ENCODE data around the gene MAPRE3. TPM values are rescaled to one million over a fixed set of nuclear protein-coding genes. Genes with fewer than 3 reads are reported as not detected.

MAPRE3 gene
- total and polyA plus RNA-seq, 2 donors (not counting 3 experiments of a cell fraction or from before 2014, with no cell fraction given), result 4.4 to 6.1 TPM

DNA sequence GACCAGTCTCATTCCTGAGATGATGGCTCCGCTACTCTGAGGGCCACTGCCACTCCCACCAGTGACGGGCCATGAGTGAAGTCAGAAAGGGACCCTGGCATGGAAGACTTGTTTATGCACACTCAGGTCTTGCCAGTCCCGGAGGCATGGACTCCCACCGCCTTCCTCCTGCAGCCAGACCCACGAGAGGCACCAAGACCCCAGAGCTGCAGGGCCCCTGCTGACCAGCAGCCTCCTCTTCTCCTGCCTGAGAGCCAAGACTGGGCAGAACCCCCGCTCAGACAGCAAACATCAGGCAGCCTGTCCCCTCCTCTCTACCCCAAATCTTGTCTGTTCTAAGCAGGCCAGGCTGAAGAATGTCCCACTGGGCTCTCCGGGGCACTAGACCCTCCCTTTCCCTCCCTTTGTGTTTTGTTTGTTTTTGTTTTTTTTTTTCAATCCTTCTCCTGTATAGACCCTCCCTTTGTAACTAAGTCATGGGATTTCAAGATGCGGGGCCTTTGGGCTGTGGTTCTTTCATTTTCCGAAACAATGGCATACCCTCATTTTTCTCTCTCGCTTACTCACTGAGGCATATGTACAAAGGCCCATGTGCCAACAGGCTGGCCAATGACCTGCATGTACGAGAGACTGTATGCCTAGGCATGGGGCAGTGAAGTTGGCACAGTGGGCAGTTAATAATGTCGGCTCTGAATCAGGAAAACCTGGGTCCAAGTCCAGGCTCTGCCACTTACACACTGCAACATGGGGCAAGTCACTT is 24.3 kb upstream of the MAPRE3 start:
- POLR2A ChIA-PET, result no interaction called here
- no peak for TF ChIP-seq GATA2 (IDR thresholded peaks at IDR 0.05; ENCODE audit: insufficient read depth, insufficient read length, low read depth, low read length)
- DNase-seq (ENCODE audit: low read depth, low spot score) (no peak), FAIRE-seq (no peak)
- Histone ChIP-seq H3K9me1 (replicated peaks; ENCODE audit: control insufficient read depth, extremely low read depth, insufficient read depth, low read length) (no peaks in the 10 kb centered on the region), H4K20me1 (replicated peaks; ENCODE audit: control insufficient read depth, extremely low read depth, insufficient read depth, low read length) (no peaks in the 10 kb centered on the region), H3K4me3 (replicated peaks in 1 of 3; ENCODE audit: insufficient read depth in 1 of 3, low read depth in 1 of 3, low read length in 3 of 3) (no peak overlapping the region), H3K9ac (replicated peaks; ENCODE audit: extremely low read depth, insufficient read depth, low read length) (no peak overlapping the region), H3K4me1 (ENCODE audit: control insufficient read depth, extremely low read depth, insufficient read depth, low read length) (no peaks in the 10 kb centered on the region), H3K4me2 (ENCODE audit: insufficient read depth, low read length) (no peak overlapping the region), H3K9me3 (replicated peaks; ENCODE audit: control insufficient read depth, insufficient read depth, low read length) (no peaks in the 10 kb centered on the region), H3K27me3 (ENCODE audit: control insufficient read depth in 2 of 2, insufficient read depth in 2 of 2, low read length in 2 of 2) (peaks cover 2 to 3% of the 10 kb centered on the region in 2 experiments), H3K79me2 (ENCODE audit: control insufficient read depth, insufficient read depth, low read length) (no peaks in the 10 kb centered on the region), H3K36me3 (ENCODE audit: control insufficient read depth in 2 of 2, extremely low read depth in 1 of 2, insufficient read depth in 2 of 2, low read length in 2 of 2) (no peaks in the 10 kb centered on the region), H2AFZ (ENCODE audit: low read depth, low read length) (no peak overlapping the region), H3K27ac (ENCODE audit: insufficient read depth, low read depth, low read length) (no peak overlapping the region)
- dilution Hi-C loops (cut with MboI; ENCODE audit: extremely low pct_ligation_motif_present, low sequenced_read_pairs), result no loop called here
- intact Hi-C loops (cut with micrococcal nuclease), result no loop called here
- CTCF ChIA-PET, result interaction anchor here (0.6 kb wide), 1 partner anchor 100 kb away, joined by 3 read pairs; no protein-coding TSS in a partner anchor
- BruUV-seq (replicated peaks), result no TSS peak

DNA sequence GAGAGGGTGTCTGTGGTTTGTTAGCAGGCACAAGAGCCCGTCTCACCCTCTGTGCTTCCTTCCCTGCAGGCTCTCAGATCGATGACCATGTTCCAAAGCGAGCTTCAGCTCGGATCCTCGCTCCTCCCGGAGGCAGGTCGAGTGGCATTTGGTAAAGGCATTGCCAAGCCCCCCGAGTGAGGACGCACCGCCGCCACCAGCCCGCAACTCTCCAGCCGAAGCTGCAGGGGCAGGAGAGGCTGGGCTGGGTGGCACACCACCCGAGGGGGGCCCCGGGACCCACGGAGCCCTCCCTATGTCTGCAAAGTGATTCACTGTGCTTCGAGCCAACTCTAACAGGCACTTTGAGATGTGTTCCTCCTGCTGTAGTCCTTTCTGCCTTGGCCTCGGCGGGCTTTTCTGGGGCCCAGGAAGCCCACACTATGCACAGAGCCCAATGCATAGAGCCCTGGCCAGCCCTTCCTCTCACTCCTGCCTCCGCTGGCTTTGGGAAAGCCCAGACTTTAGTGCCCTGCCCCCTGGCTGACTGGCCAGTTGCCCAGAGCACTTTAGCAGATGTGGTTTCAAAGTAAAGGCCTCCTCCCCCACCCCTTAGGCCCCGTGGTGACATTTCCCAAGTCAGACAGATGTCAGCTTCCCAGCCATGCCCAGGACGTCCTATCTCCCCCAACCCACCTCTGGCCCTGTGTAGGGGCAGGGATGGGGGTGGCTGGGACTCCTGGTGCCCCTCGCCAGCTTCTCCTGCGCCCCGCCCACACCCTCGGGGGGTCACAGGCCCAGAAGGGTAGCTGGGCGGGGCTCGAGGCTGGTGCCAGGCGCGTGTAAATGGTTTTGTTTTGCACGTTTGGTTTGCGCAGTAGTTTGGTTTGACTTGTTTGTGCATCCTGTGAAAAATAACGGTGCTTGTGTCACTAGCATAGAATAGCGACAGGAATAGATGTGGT is 23.3 kb upstream of the MAPRE3 start:
- ChIA-PET CTCF (interaction anchor here (0.6 kb wide), 2 partner anchors 15 to 101 kb away, joined by 3 read pairs; no protein-coding TSS in a partner anchor), POLR2A (no interaction called here)
- H3K36me3 ChIP-seq (ENCODE audit: control insufficient read depth in 2 of 2, extremely low read depth in 1 of 2, insufficient read depth in 2 of 2, low read length in 2 of 2), result no peaks in the 10 kb centered on the region
- intact Hi-C loops (cut with micrococcal nuclease) (no loop called here), dilution Hi-C loops (cut with MboI; ENCODE audit: extremely low pct_ligation_motif_present, low sequenced_read_pairs) (no loop called here)
- FAIRE-seq, result no peak
- no peak for DNase-seq (ENCODE audit: low read depth, low spot score)
- H4K20me1 ChIP-seq (replicated peaks; ENCODE audit: control insufficient read depth, extremely low read depth, insufficient read depth, low read length), result no peaks in the 10 kb centered on the region
- H3K4me3 ChIP-seq (replicated peaks in 1 of 3; ENCODE audit: insufficient read depth in 1 of 3, low read depth in 1 of 3, low read length in 3 of 3), result no peak overlapping the region
- no peak overlapping the region for H3K9ac ChIP-seq (replicated peaks; ENCODE audit: extremely low read depth, insufficient read depth, low read length)
- no peaks in the 10 kb centered on the region for H3K9me3 ChIP-seq (replicated peaks; ENCODE audit: control insufficient read depth, insufficient read depth, low read length)
- peaks cover 3 to 5% of the 10 kb centered on the region in 2 experiments for H3K27me3 ChIP-seq (ENCODE audit: control insufficient read depth in 2 of 2, insufficient read depth in 2 of 2, low read length in 2 of 2)
- H3K79me2 ChIP-seq (ENCODE audit: control insufficient read depth, insufficient read depth, low read length), result no peaks in the 10 kb centered on the region
- H3K27ac ChIP-seq (ENCODE audit: insufficient read depth, low read depth, low read length), result no peak overlapping the region
- H3K9me1 ChIP-seq (replicated peaks; ENCODE audit: control insufficient read depth, extremely low read depth, insufficient read depth, low read length), result no peaks in the 10 kb centered on the region
- H3K4me2 ChIP-seq (ENCODE audit: insufficient read depth, low read length), result no peak overlapping the region
- TF ChIP-seq EZH2 (IDR thresholded peaks at IDR 0.05; ENCODE audit: borderline replicate concordance, low read depth, low read length, severe bottlenecking) (no peak), CTCF (IDR thresholded peaks at IDR 0.05; ENCODE audit: extremely low read depth in 1 of 2, insufficient read depth in 1 of 2, low read depth in 1 of 2, low read length in 2 of 2) (no peak), POLR2AphosphoS5 (IDR thresholded peaks at IDR 0.05; ENCODE audit: insufficient read depth, low read depth, low read length) (no peak), POLR2A (IDR thresholded peaks at IDR 0.05; ENCODE audit: low read depth, low read length) (no peak), JUN (IDR thresholded peaks at IDR 0.05; ENCODE audit: borderline replicate concordance, insufficient read depth, insufficient read length, low read depth) (no peak), MYC (IDR thresholded peaks at IDR 0.05; ENCODE audit: low read depth, low read length) (no peak), FOS (IDR thresholded peaks at IDR 0.05; ENCODE audit: borderline replicate concordance, insufficient read depth, low read length) (no peak), GATA2 (IDR thresholded peaks at IDR 0.05; ENCODE audit: insufficient read depth, insufficient read length, low read depth, low read length) (no peak)
- TF ChIP-seq, protein P1, sequence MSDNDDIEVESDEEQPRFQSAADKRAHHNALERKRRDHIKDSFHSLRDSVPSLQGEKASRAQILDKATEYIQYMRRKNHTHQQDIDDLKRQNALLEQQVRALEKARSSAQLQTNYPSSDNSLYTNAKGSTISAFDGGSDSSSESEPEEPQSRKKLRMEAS (IDR thresholded peaks at IDR 0.05; ENCODE audit: insufficient read depth, insufficient read length), result no peak
- no peak overlapping the region for H2AFZ ChIP-seq (ENCODE audit: low read depth, low read length)
- H3K4me1 ChIP-seq (ENCODE audit: control insufficient read depth, extremely low read depth, insufficient read depth, low read length), result no peaks in the 10 kb centered on the region
- no TSS peak for BruUV-seq (replicated peaks)

All from endothelial cell of umbilical vein (primary cell).